Fibroblast of the aortic adventitia (primary cell): ENCODE measurements around the gene MYD88. TPM values are rescaled to one million over a fixed set of nuclear protein-coding genes. Genes with fewer than 3 reads are reported as not detected.
A peak's percentile ranks its signal among the peaks of the same experiment; 100 is the strongest.

ENCODE experiments used
- DNase-seq: peaks from one replicate; pipeline ENCODE4 v3.0.0-alpha.2; 2010; ENCODE audit warnings: low read depth
- H3K4me3 ChIP-seq: 2 replicates; pipeline ENCODE4 v1.5.1; 2011; ENCODE audit warnings: low read depth, mild to moderate bottlenecking, control low read depth, low read length, moderate library complexity
- CTCF ChIP-seq: IDR thresholded peaks from 2 replicates; pipeline ENCODE4 v1.5.1; 2011; ENCODE audit warnings: mild to moderate bottlenecking, low read length, control low read depth, inconsistent platforms; ENCODE audit not compliant: insufficient read depth
- total RNA-seq: library from RNA; depleted of rRNA; stranded (reverse); fragments of >200 nt; gene quantifications from 2 replicates; pipeline ENCODE4 v1.2.3, GENCODE V29; 2012; ENCODE audit warnings: low replicate concordance

The MYD88 gene
- total RNA-seq, 1 donor: 8.3 TPM

GRCh38 chr3:38139652-38140051, 1.2 kb downstream of the MYD88 start:
- DNase-seq: no peak
- peak overlapping the region; percentile 91 for H3K4me3 ChIP-seq
- TF ChIP-seq CTCF: no peak

GRCh38 chr3:38140326-38141172, 2.1 kb downstream of the MYD88 start:
- no peak overlapping the region for H3K4me3 ChIP-seq
- no peak for TF ChIP-seq CTCF
- DNase-seq: no peak

GRCh38 chr3:38141173-38141951, 2.9 kb downstream of the MYD88 start:
- no peak for DNase-seq
- no peak for TF ChIP-seq CTCF
- H3K4me3 ChIP-seq: no peak overlapping the region

GRCh38 chr3:38141952-38142273, 3.5 kb downstream of the MYD88 start:
- no peak for TF ChIP-seq CTCF
- DNase-seq: no peak
- H3K4me3 ChIP-seq: no peak overlapping the region

GRCh38 chr3:38142959-38143358, 4.5 kb downstream of the MYD88 start:
- no peak for TF ChIP-seq CTCF
- H3K4me3 ChIP-seq: no peak overlapping the region
- DNase-seq: no peak

GRCh38 chr3:38143511-38143910, 5.0 kb downstream of the MYD88 start:
- no peak for DNase-seq
- H3K4me3 ChIP-seq: no peak overlapping the region
- no peak for TF ChIP-seq CTCF
